GM12878 (cell line): ENCODE results near the gene OR13J1. TPM values are rescaled to one million over a fixed set of nuclear protein-coding genes. Genes with fewer than 3 reads are reported as not detected.

Experiments used
- ATAC-seq: fragments of 200-7000 bp; cut with Tn5 transposase; 3 replicates; pipeline ENCODE4 v1.9.1; 2020; ENCODE audit warnings: mild to moderate bottlenecking, moderate library complexity
- BruUV-seq: library from RNA; stranded (reverse); fragments of 400-500 nt; replicated peaks from 2 replicates; lab custom pipeline; 2021; lab: Mats Ljungman, UMichigan
- CTCF ChIA-PET: fragments of 300-600 bp; sonication (Branson Sonifier 250); formaldehyde crosslinking; extraction: SDS; loops from one replicate; lab custom pipeline; 2021; ENCODE audit warnings: inconsistent platforms; lab: Yijun Ruan, JAX
- POLR2A ChIA-PET: fragments of 350-600 bp; formaldehyde crosslinking; extraction: SDS; loops from one replicate; lab custom pipeline; 2021; ENCODE audit warnings: inconsistent platforms; lab: Charles Lee
- RAD21 ChIA-PET: fragments of 300-600 bp; sonication (Branson Sonifier 250); formaldehyde crosslinking; loops from one replicate; lab custom pipeline; 2023; ENCODE audit warnings: antibody characterized with exemption; ENCODE audit not compliant: unreplicated experiment; lab: Charles Lee
- SMC1A ChIA-PET: fragments of 300-600 bp; sonication (Branson Sonifier 250); formaldehyde crosslinking; loops from one replicate; lab custom pipeline; 2023; ENCODE audit not compliant: unreplicated experiment, uncharacterized antibody; lab: Charles Lee
- DNase-seq: peaks from one replicate; pipeline ENCODE4 v3.0.0-alpha.2; 2011; ENCODE audit warnings: low read depth, low spot score
- FAIRE-seq: peaks from 3 replicates; lab custom pipeline; 2011; peaks lifted over from hg19 to GRCh38; lab: Jason Lieb, UNC
- H2AFZ ChIP-seq: 2 replicates; pipeline ENCODE4 v1.6.0; 2011; ENCODE audit warnings: low read depth, low read length, control low read depth; ENCODE audit not compliant: control insufficient read depth
- H3K27ac ChIP-seq: 2 replicates; pipeline ENCODE4 v1.5.1; 2011; ENCODE audit warnings: control low read depth; ENCODE audit not compliant: control insufficient read depth, insufficient read depth
- H3K27me3 ChIP-seq, 2 experiments: replicated peaks in 1 of 2; 2 replicates each; pipeline versions ENCODE4 v1.6.0 to v1.6.1; 2011; ENCODE audit warnings: low read length in 1 of 2; ENCODE audit not compliant: control insufficient read depth in 2 of 2, insufficient read depth in 2 of 2
- H3K36me3 ChIP-seq, 2 experiments: 2 replicates each; pipeline ENCODE4 v1.5.1; 2011; ENCODE audit warnings: low read length in 1 of 2; ENCODE audit not compliant: control insufficient read depth in 2 of 2, insufficient read depth in 2 of 2
- H3K4me1 ChIP-seq: 2 replicates; pipeline ENCODE4 v1.6.1; 2011; ENCODE audit warnings: mild to moderate bottlenecking, low read length, moderate library complexity, mixed read lengths; ENCODE audit not compliant: control insufficient read depth, insufficient read depth
- H3K4me2 ChIP-seq: 2 replicates; pipeline ENCODE4 v1.6.0; 2011; ENCODE audit warnings: control low read depth; ENCODE audit not compliant: control insufficient read depth, insufficient read depth
- H3K4me3 ChIP-seq: fragments of 200-600 bp; sonication (generic); 2 replicates; pipeline ENCODE4 v1.5.1; 2016
- H3K79me2 ChIP-seq: 2 replicates; pipeline ENCODE4 v1.6.0; 2011; ENCODE audit warnings: low read length; ENCODE audit not compliant: control insufficient read depth, insufficient read depth
- H3K9ac ChIP-seq: 2 replicates; pipeline ENCODE4 v1.8.0; 2011; ENCODE audit warnings: low read length, control low read depth, mixed read lengths; ENCODE audit not compliant: control insufficient read depth, insufficient read depth
- H3K9me3 ChIP-seq: replicated peaks from 3 replicates; pipeline ENCODE4 v1.5.1; 2011; ENCODE audit warnings: mild to moderate bottlenecking, low read length; ENCODE audit not compliant: control insufficient read depth, insufficient read depth
- H4K20me1 ChIP-seq: 2 replicates; pipeline ENCODE4 v1.6.0; 2011; ENCODE audit not compliant: control insufficient read depth, insufficient read depth
- BCLAF1 ChIP-seq: fragments of 450-650 bp; IDR thresholded peaks from 2 replicates; pipeline ENCODE4 v1.6.1; 2017; ENCODE audit warnings: antibody characterized with exemption, mild to moderate bottlenecking, moderate library complexity
- BMI1 ChIP-seq: fragments of 450-650 bp; IDR thresholded peaks from 2 replicates; pipeline ENCODE4 v1.6.1; 2016; ENCODE audit warnings: mild to moderate bottlenecking, moderate library complexity, borderline replicate concordance
- FOS ChIP-seq: IDR thresholded peaks from 3 replicates; pipeline ENCODE4 v1.6.1; 2011; ENCODE audit warnings: borderline replicate concordance; ENCODE audit not compliant: insufficient read length; ENCODE audit errors: extremely low read depth
- JUNB ChIP-seq: IDR thresholded peaks from 2 replicates; pipeline ENCODE4 v1.6.1; 2016; ENCODE audit warnings: antibody characterized with exemption, mild to moderate bottlenecking
- MTA2 ChIP-seq: fragments of 450-650 bp; IDR thresholded peaks from 2 replicates; pipeline ENCODE4 v1.6.1; 2016; ENCODE audit warnings: low read depth, mild to moderate bottlenecking, moderate library complexity
- MYB ChIP-seq: fragments of 150-350 bp; IDR thresholded peaks from 2 replicates; pipeline ENCODE4 v1.6.1; 2014; ENCODE audit warnings: mild to moderate bottlenecking, low read depth, low read length, borderline replicate concordance
- NR2F1 ChIP-seq: fragments of 450-650 bp; conservative IDR thresholded peaks from 2 replicates; pipeline ENCODE4 v1.6.1; 2017; ENCODE audit warnings: mild to moderate bottlenecking
- PAX8 ChIP-seq: fragments of 450-650 bp; IDR thresholded peaks from 2 replicates; pipeline ENCODE4 v1.6.1; 2017; ENCODE audit warnings: mild to moderate bottlenecking, moderate library complexity
- PML ChIP-seq: IDR thresholded peaks from 2 replicates; pipeline ENCODE4 v1.6.1; 2012; ENCODE audit warnings: low read length, inconsistent platforms
- POLR2AphosphoS5 ChIP-seq: IDR thresholded peaks from 2 replicates; pipeline ENCODE4 v1.6.1; 2011; ENCODE audit warnings: mild to moderate bottlenecking, low read length, inconsistent platforms
- SMAD5 ChIP-seq: IDR thresholded peaks from 2 replicates; pipeline ENCODE4 v1.6.1; 2016; ENCODE audit warnings: antibody characterized with exemption, low read depth
- SMC3 ChIP-seq: IDR thresholded peaks from 2 replicates; pipeline ENCODE4 v1.6.1; 2011; ENCODE audit warnings: low read length, improper control_type of control experiment, borderline replicate concordance
- TAF1 ChIP-seq: IDR thresholded peaks from 2 replicates; pipeline ENCODE4 v1.6.1; 2011; ENCODE audit warnings: mild to moderate bottlenecking, low read depth, low read length, borderline replicate concordance
- ZBTB4 ChIP-seq: fragments of 450-650 bp; formaldehyde crosslinking; IDR thresholded peaks from 2 replicates; pipeline ENCODE4 v1.4.0; 2022; ENCODE audit warnings: mild to moderate bottlenecking, moderate library complexity
- ZNF217 ChIP-seq: fragments of 450-650 bp; IDR thresholded peaks from 2 replicates; pipeline ENCODE4 v1.6.1; 2017; ENCODE audit warnings: antibody characterized with exemption, mild to moderate bottlenecking
- ZNF384 ChIP-seq: IDR thresholded peaks from 2 replicates; pipeline ENCODE4 v1.6.1; 2012; ENCODE audit warnings: low read depth, mild to moderate bottlenecking, low read length, improper control_type of control experiment, borderline replicate concordance
- WGBS: methylation state at CpG from one replicate; pipeline ENCODE4 v1.1.6; 2016; ENCODE audit warnings: low lambda C conversion rate; ENCODE audit not compliant: insufficient replicate concordance, insufficient coverage; ENCODE audit errors: missing lambda C conversion rate; 5-methylcytosine and 5-hydroxymethylcytosine counted together
- in situ Hi-C: fragments of 300-500 bp; cut with MboI; formaldehyde crosslinking; loops from 9 replicates; pipeline ENCODE4 v1.14.3; 2018; ENCODE audit warnings: mixed read lengths
- intact Hi-C: fragments of 100-400 bp; cut with micrococcal nuclease; formaldehyde crosslinking; loops from one replicate; pipeline ENCODE4 v1.14.2; 2022; ENCODE audit not compliant: unreplicated experiment
- polyA plus RNA-seq, 11 experiments: library from polyadenylated mRNA; depleted of rRNA in 4 of 11; unstranded in 6 of 11; stranded (reverse) in 5 of 11; fragments of >200 nt; fragmentation: Nextera tagmentation in 4 of 11; fragmentation: Illumina TruSeq in 1 of 11; extraction: Ambion mirVana in 4 of 11; extraction: Trizol in 1 of 11; gene quantifications; 1 replicate in 1 of 11; 2 replicates in 10 of 11; pipeline versions ENCODE4 v1.2.1 to v1.2.3, GENCODE V29; 2011 to 2016; ENCODE audit warnings: inconsistent platforms in 2 of 11, missing spikeins in 2 of 11, low read depth in 1 of 11
- total RNA-seq, 4 experiments: library from RNA; depleted of rRNA in 3 of 4; stranded (reverse); fragments of >200 nt in 3 of 4; fragmentation: Illumina TruSeq in 1 of 4; extraction: Trizol in 1 of 4; gene quantifications; 2 replicates each; pipeline versions ENCODE4 v1.2.1 to v1.2.3, GENCODE V29; 2013 to 2021
- TF ChIP-seq, protein P1 (sequence below): fragments of 450-650 bp; IDR thresholded peaks from 2 replicates; pipeline ENCODE4 v1.6.1; 2014; ENCODE audit warnings: mild to moderate bottlenecking

The OR13J1 gene
- total and polyA plus RNA-seq, 10 of the 15 experiments (the other 5 are each of a cell fraction or from before 2014, with no cell fraction given), result not detected

- TF ChIP-seq BCLAF1, result no peak
- no peak for TF ChIP-seq MYB
- no peak for TF ChIP-seq ZNF384
- no peak for TF ChIP-seq SMAD5
- no peak for TF ChIP-seq PAX8
Observed at GRCh38 chr9:35882263-35882848, 12.2 kb upstream of the OR13J1 start (continued).

DNA sequence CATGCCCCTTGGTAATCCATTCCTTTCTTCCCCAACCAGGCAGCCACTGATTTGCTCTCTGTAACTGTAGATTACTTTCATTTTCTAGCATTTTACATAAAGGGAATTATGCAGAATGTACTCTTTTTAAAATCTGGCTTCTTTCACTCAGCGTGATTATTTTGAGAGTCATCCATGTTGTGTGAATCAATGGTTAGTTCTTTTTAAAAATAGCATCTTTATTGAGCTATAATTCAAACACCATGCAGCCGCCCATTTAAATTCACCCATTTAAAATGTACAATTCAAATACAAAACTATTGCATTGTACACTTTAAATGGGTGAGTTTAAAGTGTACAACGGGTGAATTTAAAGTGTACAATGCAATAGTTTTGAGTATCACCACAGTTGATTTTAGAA lies 2.3 kb upstream of the OR13J1 start:
- ATAC-seq (no peak), DNase-seq (no peak), FAIRE-seq (no peak)
- CTCF ChIA-PET, result interaction anchor here (2.0 to 2.7 kb wide), 2 partner anchors 9 to 46 kb away, joined by 5 to 19 read pairs; no protein-coding TSS in a partner anchor
- POLR2A ChIA-PET, result interaction anchor here (0.6 kb wide), 2 partner anchors 129 to 1191 kb away, joined by 4 to 5 read pairs; no protein-coding TSS in a partner anchor
- RAD21 ChIA-PET, result interaction anchor here (0.9 kb wide), 1 partner anchor 37 kb away, joined by 3 read pairs; no protein-coding TSS in a partner anchor
- no peaks in the 10 kb centered on the region for H3K36me3 ChIP-seq
- H3K27me3 ChIP-seq, result no peaks in the 10 kb centered on the region
- H3K27ac ChIP-seq, result no peak overlapping the region
- no peak overlapping the region for H2AFZ ChIP-seq
- intact Hi-C loops, result no loop called here
- in situ Hi-C loops, result no loop called here
- no peak overlapping the region for H3K9ac ChIP-seq
- peaks cover 5% of the 10 kb centered on the region; the same call in 2 of the 3 replicates for H3K9me3 ChIP-seq
- H3K4me1 ChIP-seq, result no peaks in the 10 kb centered on the region
- BruUV-seq, result no TSS peak
- H3K4me2 ChIP-seq, result no peak overlapping the region
- no peaks in the 10 kb centered on the region for H4K20me1 ChIP-seq
- SMC1A ChIA-PET, result interaction anchor here (0.7 to 1.4 kb wide), 5 partner anchors 9 to 186 kb away, joined by 3 read pairs; no protein-coding TSS in a partner anchor
- H3K4me3 ChIP-seq, result no peak overlapping the region
- 33% methylated on average over 3 of the region's 3 CpGs for WGBS
- no peaks in the 10 kb centered on the region for H3K79me2 ChIP-seq
- TF ChIP-seq ZNF217, result no peak
- TF ChIP-seq ZBTB4 (CRISPR knock-in tag), result no peak
- no peak for TF ChIP-seq SMC3
- TF ChIP-seq NR2F1, result no peak
- TF ChIP-seq FOS, result no peak
- TF ChIP-seq TAF1, result no peak
- no peak for TF ChIP-seq BMI1
- TF ChIP-seq MTA2, result no peak
- TF ChIP-seq, protein P1, sequence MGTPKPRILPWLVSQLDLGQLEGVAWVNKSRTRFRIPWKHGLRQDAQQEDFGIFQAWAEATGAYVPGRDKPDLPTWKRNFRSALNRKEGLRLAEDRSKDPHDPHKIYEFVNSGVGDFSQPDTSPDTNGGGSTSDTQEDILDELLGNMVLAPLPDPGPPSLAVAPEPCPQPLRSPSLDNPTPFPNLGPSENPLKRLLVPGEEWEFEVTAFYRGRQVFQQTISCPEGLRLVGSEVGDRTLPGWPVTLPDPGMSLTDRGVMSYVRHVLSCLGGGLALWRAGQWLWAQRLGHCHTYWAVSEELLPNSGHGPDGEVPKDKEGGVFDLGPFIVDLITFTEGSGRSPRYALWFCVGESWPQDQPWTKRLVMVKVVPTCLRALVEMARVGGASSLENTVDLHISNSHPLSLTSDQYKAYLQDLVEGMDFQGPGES, result no peak
- no peak for TF ChIP-seq JUNB
- TF ChIP-seq PML, result no peak
- TF ChIP-seq POLR2AphosphoS5, result no peak
